Gastroesophageal sphincter (tissue), 4 donors: Measurements from ENCODE around the gene ADAMTS2. TPM values are rescaled to one million over a fixed set of nuclear protein-coding genes. Genes with fewer than 3 reads are reported as not detected.

ENCODE experiments used
- ATAC-seq: fragments of 150-250 bp; one replicate; pipeline ENCODE4 v1.9.1; 2016; ENCODE audit warnings: mild to moderate bottlenecking, moderate library complexity
- H3K27ac ChIP-seq, 4 donors: fragments of 200-600 bp; sonication (generic) in 3 of 4; 1 replicate in 3 of 4; 2 replicates in 1 of 4; pipeline ENCODE4 v1.5.1; 2016 to 2019
- H3K27me3 ChIP-seq: fragments of 200-600 bp; sonication (generic); one replicate; pipeline ENCODE4 v1.5.1; 2019
- H3K36me3 ChIP-seq, 2 donors: fragments of 200-600 bp; sonication (generic); one replicate each; pipeline ENCODE4 v1.5.1; 2019; ENCODE audit warnings: control low read depth in 1 of 2
- H3K4me1 ChIP-seq, 3 donors: fragments of 200-600 bp; sonication (generic); 1 replicate in 2 of 3; 2 replicates in 1 of 3; pipeline ENCODE4 v1.5.1; 2016 to 2019; ENCODE audit warnings: control low read depth in 2 of 3
- H3K4me3 ChIP-seq, 2 donors: fragments of 200-600 bp; sonication (generic); one replicate each; pipeline ENCODE4 v1.5.1; 2019; ENCODE audit warnings: mild to moderate bottlenecking in 1 of 2, moderate library complexity in 1 of 2
- H3K9me3 ChIP-seq, 3 donors: fragments of 200-600 bp; sonication (generic); one replicate each; pipeline ENCODE4 v1.5.1; 2017 to 2019; ENCODE audit warnings: control low read depth in 2 of 3
- EP300 ChIP-seq: sonication (generic); formaldehyde crosslinking; IDR thresholded peaks from one replicate; pipeline ENCODE4 v1.6.1; 2017; ENCODE audit warnings: antibody characterized with exemption, mild to moderate bottlenecking
- POLR2A ChIP-seq, 2 donors: fragments of 450-650 bp; IDR thresholded peaks; one replicate each; pipeline ENCODE4 v1.6.1; 2017; ENCODE audit warnings: antibody characterized with exemption in 2 of 2, mild to moderate bottlenecking in 2 of 2, moderate library complexity in 1 of 2
- POLR2AphosphoS5 ChIP-seq: sonication (generic); formaldehyde crosslinking; IDR thresholded peaks from one replicate; pipeline ENCODE4 v1.6.1; 2017; ENCODE audit warnings: antibody characterized with exemption
- WGBS, 2 donors: methylation state at CpG; one replicate each; pipeline ENCODE4 v1.1.5; 2018; ENCODE audit warnings: low coverage in 1 of 2; 5-methylcytosine and 5-hydroxymethylcytosine counted together
- total RNA-seq, 4 donors: library from RNA; depleted of rRNA; stranded (reverse); fragments of >200 nt; gene quantifications; one replicate each; pipeline ENCODE4 v1.1.0, GENCODE V29; 2016
- TF ChIP-seq, protein P1 (sequence below), 4 experiments: fragments of 200-600 bp in 2 of 4; fragments of 450-650 bp in 2 of 4; sonication (generic) in 1 of 4; IDR thresholded peaks; one replicate each; pipeline ENCODE4 v1.5.1; 2017 to 2019; ENCODE audit warnings: antibody characterized with exemption in 4 of 4, mild to moderate bottlenecking in 2 of 4, moderate library complexity in 2 of 4

The ADAMTS2 gene
- total RNA-seq, 4 donors from 2014 or later = 14.8 to 24.8 (median 22.6) TPM

DNA sequence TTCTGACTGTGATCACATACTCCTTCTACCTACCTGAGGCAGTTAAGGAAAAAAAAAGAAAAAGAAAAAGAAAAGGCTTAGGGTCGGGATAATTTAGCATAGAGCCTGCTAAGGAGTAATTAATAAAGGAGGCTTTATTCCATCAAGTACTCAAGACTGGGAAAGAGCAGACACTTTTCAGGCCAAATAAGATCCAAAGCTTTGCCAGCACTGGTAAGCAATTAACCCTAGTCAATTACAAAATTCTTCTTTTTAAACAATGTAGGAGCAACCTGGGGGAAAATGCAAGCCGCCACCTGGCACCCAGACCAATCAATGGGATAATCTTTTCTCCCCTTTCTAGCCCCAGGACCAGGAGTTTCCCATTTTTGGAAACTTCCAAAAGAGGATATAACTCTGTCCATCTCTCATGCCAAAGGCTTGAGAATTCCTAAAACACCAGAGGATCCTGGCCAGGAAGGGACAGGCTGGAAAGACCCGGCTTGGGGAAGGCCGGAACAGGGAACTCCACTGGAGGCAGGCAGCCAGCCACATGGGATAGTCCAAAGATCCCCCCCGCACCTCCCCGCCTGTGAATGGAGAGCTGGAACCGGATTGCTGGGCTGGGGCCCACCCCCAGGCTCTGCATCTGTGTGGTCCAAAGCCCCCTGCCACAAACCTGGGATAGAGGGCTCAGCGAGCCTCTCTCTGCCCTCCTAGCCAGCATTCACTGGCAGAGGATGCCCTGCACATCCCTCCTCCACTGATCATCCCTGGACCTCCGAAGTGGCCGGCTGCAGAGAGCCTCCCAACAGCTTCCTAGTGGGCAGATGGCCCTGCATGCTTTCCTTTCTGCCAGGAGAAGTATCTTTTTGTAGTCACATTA is 167.3 kb downstream of the ADAMTS2 start:
- H3K4me1 ChIP-seq = no peaks in the 10 kb centered on the region
- peaks cover 0 to 10% (median 0%) of the 10 kb centered on the region in 3 donors for H3K9me3 ChIP-seq
- no peak overlapping the region for H3K27ac ChIP-seq
- no peak for ATAC-seq
- peaks cover 22% of the 10 kb centered on the region for H3K27me3 ChIP-seq
- WGBS, 2 donors = 84 to 93% methylated on average over 2 to 4 of the region's 10 CpGs
- TF ChIP-seq POLR2A (IDR thresholded peaks at IDR 0.05) (no peak), POLR2AphosphoS5 (no peak), EP300 (no peak)
- TF ChIP-seq, protein P1, sequence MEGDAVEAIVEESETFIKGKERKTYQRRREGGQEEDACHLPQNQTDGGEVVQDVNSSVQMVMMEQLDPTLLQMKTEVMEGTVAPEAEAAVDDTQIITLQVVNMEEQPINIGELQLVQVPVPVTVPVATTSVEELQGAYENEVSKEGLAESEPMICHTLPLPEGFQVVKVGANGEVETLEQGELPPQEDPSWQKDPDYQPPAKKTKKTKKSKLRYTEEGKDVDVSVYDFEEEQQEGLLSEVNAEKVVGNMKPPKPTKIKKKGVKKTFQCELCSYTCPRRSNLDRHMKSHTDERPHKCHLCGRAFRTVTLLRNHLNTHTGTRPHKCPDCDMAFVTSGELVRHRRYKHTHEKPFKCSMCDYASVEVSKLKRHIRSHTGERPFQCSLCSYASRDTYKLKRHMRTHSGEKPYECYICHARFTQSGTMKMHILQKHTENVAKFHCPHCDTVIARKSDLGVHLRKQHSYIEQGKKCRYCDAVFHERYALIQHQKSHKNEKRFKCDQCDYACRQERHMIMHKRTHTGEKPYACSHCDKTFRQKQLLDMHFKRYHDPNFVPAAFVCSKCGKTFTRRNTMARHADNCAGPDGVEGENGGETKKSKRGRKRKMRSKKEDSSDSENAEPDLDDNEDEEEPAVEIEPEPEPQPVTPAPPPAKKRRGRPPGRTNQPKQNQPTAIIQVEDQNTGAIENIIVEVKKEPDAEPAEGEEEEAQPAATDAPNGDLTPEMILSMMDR (IDR thresholded peaks at IDR 0.05) = no peak
- H3K36me3 ChIP-seq = no peaks in the 10 kb centered on the region
- H3K4me3 ChIP-seq = no peak overlapping the region

DNA sequence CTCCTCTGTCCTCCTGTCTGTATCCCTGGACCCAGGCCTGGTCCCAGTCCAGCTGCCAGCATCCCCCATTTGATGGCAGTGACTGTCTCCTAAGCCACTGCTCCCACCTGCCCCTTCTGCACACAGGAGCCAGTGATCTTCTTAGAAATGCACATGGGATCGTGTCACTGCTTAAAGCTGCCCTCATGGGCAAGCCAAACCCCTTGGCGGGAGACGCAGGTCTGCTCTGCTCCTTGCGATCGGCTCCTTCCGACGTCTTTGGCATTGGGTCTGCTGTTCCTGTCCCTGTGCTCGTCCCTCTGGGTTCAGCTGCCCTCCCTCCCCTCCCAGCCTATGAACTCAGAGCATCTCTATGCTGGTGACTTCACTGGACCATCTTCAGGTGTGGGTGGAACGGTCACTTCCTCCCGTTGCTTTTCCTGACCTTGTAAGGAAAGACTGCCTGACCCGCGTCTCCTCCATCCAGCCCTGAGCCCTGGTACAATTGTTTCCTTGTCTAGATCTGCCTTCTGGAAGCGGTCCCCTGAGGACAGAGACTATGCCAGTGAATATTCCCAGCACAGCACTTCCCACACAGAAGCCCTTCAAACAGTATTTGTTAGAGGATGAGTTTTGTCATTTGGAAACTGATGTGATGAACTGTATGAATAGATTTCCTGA is 168.6 kb downstream of the ADAMTS2 start:
- WGBS, 2 donors = 63 to 74% methylated on average over 4 to 9 of the region's 13 CpGs
- H3K27me3 ChIP-seq = peaks cover 9% of the 10 kb centered on the region
- peaks cover 0 to 10% (median 0%) of the 10 kb centered on the region in 3 donors for H3K9me3 ChIP-seq
- no peak for TF ChIP-seq EP300
- no peak for TF ChIP-seq POLR2A (IDR thresholded peaks at IDR 0.05)
- TF ChIP-seq, protein P1 (IDR thresholded peaks at IDR 0.05) = no peak
- no peak for TF ChIP-seq POLR2AphosphoS5
- H3K36me3 ChIP-seq = no peaks in the 10 kb centered on the region
- no peak overlapping the region for H3K27ac ChIP-seq
- H3K4me1 ChIP-seq = no peaks in the 10 kb centered on the region
- no peak for ATAC-seq
- no peak overlapping the region for H3K4me3 ChIP-seq

DNA sequence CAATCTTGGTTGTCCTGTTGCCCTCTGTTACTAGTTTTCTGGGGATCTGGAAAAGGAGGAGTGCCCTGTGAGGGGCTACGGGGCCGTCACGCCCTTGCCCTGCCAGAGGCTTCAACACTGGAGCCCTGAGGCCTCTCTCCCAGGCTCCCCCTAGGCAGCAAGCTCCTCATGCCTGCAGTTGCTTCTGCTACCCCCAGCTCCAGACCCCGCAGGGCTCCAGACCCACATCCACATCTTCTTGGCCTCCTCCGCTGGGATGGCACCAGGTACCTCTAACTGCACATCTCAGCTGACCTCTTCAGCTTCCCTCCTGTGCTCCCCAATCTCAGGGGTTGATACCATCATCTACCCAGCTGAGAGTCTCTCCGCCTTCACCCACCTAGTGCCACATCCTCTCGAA is 169.1 kb downstream of the ADAMTS2 start:
- no peak overlapping the region for H3K4me3 ChIP-seq
- peaks cover 0 to 10% (median 0%) of the 10 kb centered on the region in 3 donors for H3K9me3 ChIP-seq
- peaks cover 4% of the 10 kb centered on the region for H3K27me3 ChIP-seq
- ATAC-seq = no peak
- H3K36me3 ChIP-seq = no peaks in the 10 kb centered on the region
- no peak overlapping the region for H3K27ac ChIP-seq
- WGBS, 2 donors = 79 to 90% methylated on average over 2 to 5 of the region's 7 CpGs
- no peaks in the 10 kb centered on the region for H3K4me1 ChIP-seq
- no peak for TF ChIP-seq POLR2A (IDR thresholded peaks at IDR 0.05)
- TF ChIP-seq EP300 = no peak
- no peak for TF ChIP-seq POLR2AphosphoS5
- TF ChIP-seq, protein P1 (IDR thresholded peaks at IDR 0.05) = no peak

DNA sequence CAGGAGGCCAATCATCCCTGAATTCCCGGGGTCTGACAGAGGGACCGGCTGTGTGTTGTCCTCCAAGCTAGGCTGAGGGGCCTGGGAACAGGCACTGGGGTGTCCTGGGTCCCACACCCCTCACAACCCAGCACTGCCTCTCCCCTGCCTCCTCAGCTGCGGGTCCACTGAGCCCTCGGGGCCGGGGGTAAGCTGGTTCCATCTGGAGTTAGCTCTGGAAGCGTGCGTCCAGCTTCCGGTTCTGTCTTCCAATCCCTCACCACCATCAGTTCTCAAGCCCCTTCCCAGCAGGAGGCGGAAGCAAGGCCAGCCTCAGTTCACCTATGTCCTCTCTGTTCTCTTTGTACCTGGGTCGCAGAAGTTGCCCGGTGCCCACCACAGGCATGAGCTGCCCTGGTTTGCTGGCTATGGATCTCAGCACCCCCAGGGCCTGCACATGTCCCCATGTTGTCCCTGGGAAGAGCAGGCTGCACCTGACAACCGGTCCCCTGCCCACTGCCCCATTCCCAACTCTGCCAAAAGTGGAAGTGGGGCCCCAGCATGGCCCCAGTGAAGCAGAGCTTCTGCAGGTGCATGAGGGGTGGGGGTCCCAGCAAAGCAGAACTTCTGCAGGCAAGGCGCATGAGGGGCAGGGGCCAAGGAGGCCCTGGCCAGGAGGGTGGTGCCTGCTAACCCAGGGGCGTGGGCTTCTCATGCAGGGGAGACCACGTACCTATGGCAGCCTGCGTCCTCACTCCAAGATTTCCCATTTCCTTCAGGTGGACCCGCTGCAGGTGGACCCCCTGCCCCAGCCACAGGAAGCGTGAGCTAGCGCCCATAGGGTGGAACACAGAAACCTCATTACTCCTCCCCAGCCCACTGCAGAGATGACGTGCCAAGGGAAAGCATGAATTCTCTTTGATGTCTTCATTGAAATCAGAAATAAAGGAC is 173.2 kb downstream of the ADAMTS2 start:
- H3K27ac ChIP-seq = no peak overlapping the region
- H3K36me3 ChIP-seq = no peaks in the 10 kb centered on the region
- H3K27me3 ChIP-seq = peaks cover under 1% of the 10 kb centered on the region
- H3K4me3 ChIP-seq = no peak overlapping the region
- ATAC-seq = no peak
- no peak for TF ChIP-seq POLR2A (IDR thresholded peaks at IDR 0.05)
- TF ChIP-seq POLR2AphosphoS5 = no peak
- no peak for TF ChIP-seq EP300
- TF ChIP-seq, protein P1 (IDR thresholded peaks at IDR 0.05) = no peak
- H3K4me1 ChIP-seq = peaks cover 0 to 9% (median 3%) of the 10 kb centered on the region in 3 donors
- 100% methylated on average over 1 of the region's 20 CpGs; no CpG with 5 or more reads in 1 of the 2 donors for WGBS, 2 donors
- H3K9me3 ChIP-seq = no peaks in the 10 kb centered on the region
